Left ventricle myocardium inferior (tissue), 1 donor: Measurements from ENCODE around the gene BHLHE23. TPM values are rescaled to one million over a fixed set of nuclear protein-coding genes. Genes with fewer than 3 reads are reported as not detected.

Experiments
- DNase-seq: peaks from one replicate; pipeline ENCODE4 v3.0.0-alpha.2; 2020
- H3K27ac ChIP-seq: fragments of 200-600 bp; replicated peaks from 2 replicates; pipeline ENCODE4 v1.8.0; 2021
- H3K27me3 ChIP-seq: fragments of 200-600 bp; 2 replicates; pipeline ENCODE4 v1.8.0; 2021; ENCODE audit warnings: low read depth
- H3K36me3 ChIP-seq: fragments of 200-600 bp; 2 replicates; pipeline ENCODE4 v1.8.0; 2021
- H3K4me1 ChIP-seq: fragments of 200-600 bp; 2 replicates; pipeline ENCODE4 v1.8.0; 2021
- H3K4me3 ChIP-seq: fragments of 200-600 bp; 2 replicates; pipeline ENCODE4 v1.8.0; 2021; ENCODE audit warnings: mild to moderate bottlenecking, moderate library complexity
- H3K9me3 ChIP-seq: fragments of 200-600 bp; replicated peaks from 2 replicates; pipeline ENCODE4 v1.8.0; 2021
- intact Hi-C: fragments of 100-400 bp; cut with micrococcal nuclease; formaldehyde crosslinking; loops from one replicate; pipeline ENCODE4 v1.11.0; 2022
- total RNA-seq: library from RNA; stranded (reverse); fragmentation: NEBNext Ultra II Directional; extraction: Animal tissue kit (Norgen Biotek cat#: 25700); gene quantifications from one replicate; pipeline ENCODE4 v1.2.1, GENCODE V29; 2021
- TF ChIP-seq, protein P1 (sequence below): fragments of 200-600 bp; IDR thresholded peaks from 2 replicates; pipeline ENCODE4 v1.8.0; 2021; ENCODE audit warnings: antibody characterized with exemption, mild to moderate bottlenecking, borderline replicate concordance
- donor health status: DM: no; HTN: yes; CAD: no; lungs with severe emphysema.

BHLHE23 gene
- total RNA-seq, 1 donor from 2014 or later, result not detected

DNA sequence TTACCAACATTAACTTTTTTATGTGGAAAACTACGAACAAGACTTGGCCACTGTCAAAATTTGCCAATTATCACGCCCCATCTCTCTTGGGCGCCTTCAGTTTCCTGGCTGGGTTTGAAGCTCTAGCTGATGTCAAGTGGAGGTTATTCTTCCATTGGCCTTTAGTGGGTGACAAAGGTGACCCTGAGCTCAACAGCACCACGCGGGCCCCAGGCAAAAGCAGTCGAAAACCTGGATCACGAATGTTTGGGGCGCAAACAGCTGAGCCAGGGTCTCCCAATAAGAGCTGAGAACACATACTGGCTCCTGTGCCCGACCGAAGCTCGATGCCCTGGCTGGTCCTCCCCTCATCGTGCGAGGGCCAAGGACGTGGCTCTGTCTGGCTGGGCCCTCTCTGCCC lies 27.5 kb downstream of the BHLHE23 start:
- H3K4me3 ChIP-seq, result no peak overlapping the region
- DNase-seq, result no peak
- peaks cover 100% of the 10 kb centered on the region for H3K27me3 ChIP-seq
- intact Hi-C loops, result no loop called here
- H3K9me3 ChIP-seq, result no peaks in the 10 kb centered on the region
- TF ChIP-seq, protein P1, sequence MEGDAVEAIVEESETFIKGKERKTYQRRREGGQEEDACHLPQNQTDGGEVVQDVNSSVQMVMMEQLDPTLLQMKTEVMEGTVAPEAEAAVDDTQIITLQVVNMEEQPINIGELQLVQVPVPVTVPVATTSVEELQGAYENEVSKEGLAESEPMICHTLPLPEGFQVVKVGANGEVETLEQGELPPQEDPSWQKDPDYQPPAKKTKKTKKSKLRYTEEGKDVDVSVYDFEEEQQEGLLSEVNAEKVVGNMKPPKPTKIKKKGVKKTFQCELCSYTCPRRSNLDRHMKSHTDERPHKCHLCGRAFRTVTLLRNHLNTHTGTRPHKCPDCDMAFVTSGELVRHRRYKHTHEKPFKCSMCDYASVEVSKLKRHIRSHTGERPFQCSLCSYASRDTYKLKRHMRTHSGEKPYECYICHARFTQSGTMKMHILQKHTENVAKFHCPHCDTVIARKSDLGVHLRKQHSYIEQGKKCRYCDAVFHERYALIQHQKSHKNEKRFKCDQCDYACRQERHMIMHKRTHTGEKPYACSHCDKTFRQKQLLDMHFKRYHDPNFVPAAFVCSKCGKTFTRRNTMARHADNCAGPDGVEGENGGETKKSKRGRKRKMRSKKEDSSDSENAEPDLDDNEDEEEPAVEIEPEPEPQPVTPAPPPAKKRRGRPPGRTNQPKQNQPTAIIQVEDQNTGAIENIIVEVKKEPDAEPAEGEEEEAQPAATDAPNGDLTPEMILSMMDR, result no peak
- no peaks in the 10 kb centered on the region for H3K36me3 ChIP-seq
- no peak overlapping the region for H3K27ac ChIP-seq
- H3K4me1 ChIP-seq, result no peaks in the 10 kb centered on the region

DNA sequence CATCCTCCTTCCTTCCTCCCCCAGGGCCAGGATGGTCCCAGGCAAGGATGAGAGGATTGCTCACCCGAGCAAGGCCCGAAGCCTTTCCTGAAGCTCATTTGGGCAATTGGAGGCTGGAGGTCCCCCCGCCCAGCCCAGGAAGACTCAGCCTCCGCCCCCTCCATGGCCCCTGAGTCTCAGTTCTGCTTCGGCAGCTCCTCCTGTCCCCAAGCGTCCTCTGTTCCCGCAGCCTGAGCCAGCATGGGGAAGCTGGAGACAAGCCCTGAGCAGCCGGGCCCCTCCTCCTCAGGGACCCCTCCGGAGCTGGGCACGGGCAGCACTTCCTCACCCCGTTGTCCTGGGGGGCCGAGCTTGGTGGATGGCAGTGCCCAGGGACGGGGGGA lies 28.2 kb downstream of the BHLHE23 start:
- DNase-seq, result no peak
- Histone ChIP-seq H3K27me3 (peaks cover 100% of the 10 kb centered on the region), H3K9me3 (no peaks in the 10 kb centered on the region), H3K36me3 (no peaks in the 10 kb centered on the region), H3K27ac (no peak overlapping the region), H3K4me1 (no peaks in the 10 kb centered on the region), H3K4me3 (no peak overlapping the region)
- intact Hi-C loops, result no loop called here
- TF ChIP-seq, protein P1, result no peak

DNA sequence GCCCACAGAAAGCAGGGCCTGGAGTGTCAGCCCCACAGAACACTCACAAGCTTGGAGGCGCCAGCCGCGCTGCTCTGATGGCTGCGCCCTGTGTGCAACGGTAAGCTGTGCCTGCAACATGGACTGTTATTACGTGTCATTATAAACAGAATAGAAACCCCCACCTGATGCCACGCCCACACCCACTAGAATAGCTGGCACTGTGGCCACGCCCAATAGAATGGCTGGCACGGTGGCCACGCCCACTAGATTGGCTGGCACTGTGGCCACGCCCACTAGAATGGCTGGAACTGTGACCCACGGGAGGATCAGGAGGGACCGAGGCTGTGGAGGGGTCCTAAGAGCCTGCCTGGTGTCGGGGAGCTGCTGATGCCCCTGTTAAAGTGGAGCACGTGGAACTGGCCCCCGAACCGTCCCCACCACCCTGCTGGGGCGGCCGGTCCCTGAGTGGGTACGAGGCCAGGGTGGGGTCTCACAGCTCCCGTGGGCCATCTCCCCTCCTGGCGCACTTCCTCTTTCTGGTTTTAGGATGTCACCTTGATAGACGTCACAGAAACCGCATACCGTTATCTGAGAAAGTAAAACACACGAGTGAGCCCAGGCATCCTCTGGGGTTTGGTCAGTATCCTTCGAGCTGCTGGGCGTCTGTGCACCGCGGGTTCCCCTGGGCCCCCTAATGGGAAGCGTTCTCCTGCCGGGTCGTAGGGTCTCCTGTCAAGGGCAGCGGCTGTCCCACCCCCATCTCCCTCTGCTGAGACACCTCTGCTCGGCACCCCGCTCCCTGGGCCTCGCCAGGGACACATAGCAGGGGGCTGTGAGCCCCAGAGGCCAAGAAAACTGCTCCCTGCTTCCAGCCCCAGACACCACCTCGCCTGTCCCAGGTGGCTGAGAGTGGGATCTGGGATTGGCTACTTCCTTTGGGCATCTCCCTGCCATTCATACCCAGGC lies 28.9 kb downstream of the BHLHE23 start:
- Histone ChIP-seq H3K36me3 (no peaks in the 10 kb centered on the region), H3K9me3 (no peaks in the 10 kb centered on the region), H3K27ac (no peak overlapping the region), H3K4me3 (no peak overlapping the region), H3K27me3 (peaks cover 100% of the 10 kb centered on the region), H3K4me1 (peaks cover 6% of the 10 kb centered on the region)
- no peak for DNase-seq
- intact Hi-C loops, result no loop called here
- TF ChIP-seq, protein P1, result no peak

DNA sequence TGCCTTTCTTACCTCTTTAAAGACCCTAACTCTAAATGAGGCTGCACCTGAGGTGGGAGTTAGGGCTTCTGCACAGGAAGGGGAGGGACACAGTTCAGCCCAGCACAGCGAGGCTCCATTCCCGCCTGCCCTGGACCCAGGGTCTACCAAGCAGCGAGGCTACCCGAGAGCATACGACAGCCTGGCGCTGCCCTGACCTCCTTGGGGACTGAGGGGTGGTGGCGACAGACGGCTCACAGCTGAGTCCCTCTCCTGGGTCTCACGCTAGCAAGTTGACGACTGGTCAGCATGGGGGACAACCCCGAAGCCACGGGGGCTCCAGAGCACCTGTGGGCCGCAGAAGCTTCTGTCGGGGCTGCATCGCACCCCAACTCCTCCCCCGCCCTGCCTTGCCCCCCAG lies 29.9 kb downstream of the BHLHE23 start:
- Histone ChIP-seq H3K27me3 (peaks cover 95% of the 10 kb centered on the region), H3K9me3 (no peaks in the 10 kb centered on the region), H3K4me3 (no peak overlapping the region), H3K4me1 (peaks cover 10% of the 10 kb centered on the region), H3K36me3 (no peaks in the 10 kb centered on the region), H3K27ac (no peak overlapping the region)
- intact Hi-C loops, result no loop called here
- DNase-seq, result no peak
- TF ChIP-seq, protein P1, result no peak

DNA sequence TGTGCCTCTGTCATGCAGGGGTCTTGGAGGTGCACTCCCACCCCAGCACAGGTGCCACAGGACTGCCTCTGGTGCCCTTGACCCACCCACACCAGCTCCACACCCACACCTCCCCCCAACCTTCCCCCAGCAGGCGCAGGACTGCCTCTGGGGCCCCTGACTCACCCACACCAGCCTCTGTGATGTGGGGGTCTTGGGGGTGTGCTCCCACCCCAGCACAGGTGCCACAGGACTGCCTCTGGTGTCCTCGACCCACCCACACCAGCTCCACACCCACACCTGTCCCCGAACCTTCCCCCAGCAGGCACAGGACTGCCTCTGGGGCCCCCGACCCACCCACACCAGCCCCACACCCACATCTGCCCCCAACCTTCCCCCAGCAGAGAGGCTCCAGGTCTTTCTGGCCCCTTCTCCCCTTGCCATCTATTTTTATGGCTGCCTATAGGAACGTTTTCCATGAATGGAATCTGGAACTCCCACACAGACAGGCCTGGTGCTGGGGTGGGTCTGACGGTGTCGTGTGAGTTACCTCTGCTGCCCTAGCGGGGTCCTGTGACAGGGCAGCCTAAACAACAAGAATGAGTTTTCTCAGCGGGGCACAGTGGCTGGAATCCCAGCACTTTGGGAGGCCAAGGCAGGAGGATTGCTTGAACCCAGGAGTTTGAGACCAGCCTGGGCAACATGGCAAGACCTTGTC lies 30.8 kb downstream of the BHLHE23 start:
- Histone ChIP-seq H3K36me3 (no peaks in the 10 kb centered on the region), H3K4me3 (no peak overlapping the region), H3K27ac (no peak overlapping the region), H3K9me3 (no peaks in the 10 kb centered on the region), H3K4me1 (peaks cover 10% of the 10 kb centered on the region), H3K27me3 (peaks cover 93% of the 10 kb centered on the region)
- no peak for DNase-seq
- intact Hi-C loops, result no loop called here
- TF ChIP-seq, protein P1, result no peak
